HG02840 (cell line): ENCODE data around the gene MTG1.
A peak's percentile ranks its signal among the peaks of the same experiment; 100 is the strongest.
"Not testable (repeated sequence)": the region's sequence is repeated elsewhere in the genome, so short reads cannot be mapped to it uniquely, and the experiment has no call there.

Source experiments
- ATAC-seq: cut with Tn5 transposase; IDR thresholded peaks from one replicate; pipeline ENCODE4 v1.9.1; 2021; ENCODE audit warnings: mild to moderate bottlenecking, moderate library complexity, moderate number of reproducible peaks; ENCODE audit not compliant: unreplicated experiment, low FRiP score

MTG1 gene

DNA sequence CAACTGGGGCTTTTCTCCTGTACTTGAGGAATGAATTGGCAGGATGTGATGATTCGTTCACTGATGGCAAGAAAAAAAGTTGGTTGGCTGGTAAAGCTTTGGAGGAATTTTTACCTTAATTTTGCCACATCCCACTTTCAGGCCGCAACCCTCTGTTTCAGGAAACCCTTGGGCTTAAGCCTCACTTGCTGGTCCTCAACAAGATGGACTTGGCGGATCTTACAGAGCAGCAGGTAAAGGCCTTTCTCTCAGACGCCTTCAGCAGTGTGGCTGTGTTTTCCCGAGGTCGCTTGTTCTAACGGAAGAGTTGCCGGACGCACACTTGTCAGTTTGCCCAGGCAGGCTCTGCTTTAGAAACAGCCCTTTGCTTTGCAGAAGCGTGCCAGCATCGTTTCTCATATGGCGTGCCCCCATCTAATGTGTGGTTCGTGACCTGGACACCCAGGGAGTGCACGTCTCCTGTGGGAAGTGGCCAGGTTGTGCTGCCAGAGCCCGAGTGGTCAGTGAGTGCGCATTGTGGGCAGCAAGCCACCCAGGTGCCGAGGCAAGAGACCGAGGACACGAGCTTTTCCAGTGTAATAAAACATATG is 2.2 kb downstream of the MTG1 start:
- ATAC-seq, result no peak

DNA sequence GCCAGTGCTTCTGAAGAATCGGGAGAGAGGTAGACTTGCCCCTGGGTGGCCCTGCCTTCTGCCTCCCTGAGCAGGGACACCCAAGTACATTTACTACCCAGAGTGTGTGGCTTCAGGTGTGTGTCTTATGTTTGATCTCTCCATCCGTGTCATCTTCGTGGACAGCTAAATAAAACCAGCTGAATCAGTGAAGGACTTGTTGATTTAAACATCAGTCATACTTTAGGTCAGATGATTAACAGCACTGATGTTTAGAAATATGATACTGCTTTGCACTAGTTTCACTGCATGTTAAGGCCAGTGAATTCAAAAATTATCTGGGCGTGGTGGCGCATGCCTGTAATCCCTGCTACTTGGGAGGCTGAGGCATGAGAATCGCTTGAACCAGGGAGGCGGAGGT is 4.0 kb downstream of the MTG1 start:
- ATAC-seq, result no peak

DNA sequence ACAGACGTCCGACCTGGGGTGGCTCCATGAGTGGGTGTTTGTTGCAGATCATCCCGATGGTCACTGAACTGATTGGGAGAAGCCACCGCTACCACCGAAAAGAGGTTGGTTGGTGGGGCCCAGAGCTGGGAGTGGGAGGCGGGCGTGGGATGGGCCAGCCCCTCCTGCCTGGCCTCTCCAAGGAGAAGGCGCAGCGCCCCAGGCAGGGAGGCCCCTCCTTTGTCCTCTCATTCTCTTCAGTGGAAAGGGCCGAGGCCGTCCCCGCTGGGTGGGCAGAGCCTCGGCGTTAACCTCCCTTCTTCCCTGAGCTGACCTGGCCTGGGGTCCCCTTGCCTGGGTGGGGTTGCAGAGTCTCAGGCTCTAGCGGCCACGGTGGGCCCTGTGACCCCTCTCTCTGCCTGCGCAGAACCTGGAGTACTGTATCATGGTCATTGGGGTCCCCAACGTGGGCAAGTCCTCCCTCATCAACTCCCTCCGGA is 5.2 kb downstream of the MTG1 start:
- ATAC-seq, result no peak

DNA sequence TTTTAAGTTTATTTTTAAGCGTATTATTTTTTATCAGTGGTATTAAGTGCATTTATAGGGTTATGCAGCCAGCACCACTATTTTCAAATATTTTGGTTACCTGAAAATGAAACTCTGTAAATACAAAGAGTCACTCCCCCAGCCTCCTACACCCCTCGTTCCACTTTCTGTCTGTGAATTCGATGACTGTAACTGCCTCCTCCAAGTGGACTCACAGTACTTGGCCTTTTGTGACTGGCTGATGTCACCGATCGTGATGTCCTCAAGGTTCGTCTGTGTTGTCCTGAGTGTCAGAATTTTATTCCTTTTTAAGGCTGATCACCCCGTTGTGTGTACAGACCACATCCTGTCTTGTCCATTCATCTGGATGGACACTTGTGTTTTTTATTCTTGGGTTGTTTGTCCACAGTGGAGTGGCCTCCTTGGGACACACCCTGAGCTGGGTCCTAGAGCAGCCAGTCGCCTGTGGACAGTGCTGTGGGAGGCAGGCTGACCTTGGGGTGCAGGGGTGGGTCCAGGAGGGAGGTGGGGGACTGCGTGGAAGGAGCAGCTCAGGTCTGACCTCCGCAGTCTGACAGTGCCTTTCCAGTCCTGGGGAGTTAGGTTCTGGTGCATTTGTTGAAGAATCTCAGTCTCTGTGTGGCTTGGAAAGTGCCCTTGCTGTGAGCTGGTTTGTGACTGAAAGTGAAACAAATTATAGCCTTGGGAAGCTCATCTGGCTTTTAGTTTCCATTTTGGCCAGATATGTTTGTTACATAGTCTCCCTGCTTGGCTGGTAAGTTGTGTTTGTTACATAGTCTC is 6.9 kb downstream of the MTG1 start:
- peak; percentile 61 for ATAC-seq

DNA sequence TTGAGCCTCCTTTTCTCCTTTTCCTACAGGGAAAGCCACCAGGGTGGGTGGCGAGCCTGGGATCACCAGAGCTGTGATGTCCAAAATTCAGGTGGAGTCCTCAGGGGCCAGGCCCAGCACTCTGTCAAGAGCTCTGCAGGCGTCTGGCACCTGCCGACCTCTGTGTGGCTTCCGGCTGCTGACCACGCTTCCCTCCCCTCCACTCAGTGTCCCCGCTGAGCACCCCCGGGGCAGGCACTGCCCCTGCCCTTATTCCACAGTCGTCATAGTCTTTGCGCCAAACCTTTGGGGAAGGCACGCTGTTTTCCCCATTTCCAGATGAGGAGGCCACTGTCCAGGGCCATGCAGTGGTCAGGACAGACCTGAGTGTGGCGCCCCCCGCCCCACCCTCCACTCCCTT is 7.5 kb downstream of the MTG1 start:
- ATAC-seq, result no peak

GRCh38 chr10:133401981-133402725 is 8.2 kb downstream of the MTG1 start:
- no peak for ATAC-seq

- ATAC-seq, result no peak
Observed at GRCh38 chr10:133403359-133403758, 9.4 kb downstream of the MTG1 start.

- ATAC-seq, result no peak
Observed at GRCh38 chr10:133403784-133404183, 9.8 kb downstream of the MTG1 start.

- ATAC-seq, result no peak
Observed at GRCh38 chr10:133405272-133405671, 11.3 kb downstream of the MTG1 start.

DNA sequence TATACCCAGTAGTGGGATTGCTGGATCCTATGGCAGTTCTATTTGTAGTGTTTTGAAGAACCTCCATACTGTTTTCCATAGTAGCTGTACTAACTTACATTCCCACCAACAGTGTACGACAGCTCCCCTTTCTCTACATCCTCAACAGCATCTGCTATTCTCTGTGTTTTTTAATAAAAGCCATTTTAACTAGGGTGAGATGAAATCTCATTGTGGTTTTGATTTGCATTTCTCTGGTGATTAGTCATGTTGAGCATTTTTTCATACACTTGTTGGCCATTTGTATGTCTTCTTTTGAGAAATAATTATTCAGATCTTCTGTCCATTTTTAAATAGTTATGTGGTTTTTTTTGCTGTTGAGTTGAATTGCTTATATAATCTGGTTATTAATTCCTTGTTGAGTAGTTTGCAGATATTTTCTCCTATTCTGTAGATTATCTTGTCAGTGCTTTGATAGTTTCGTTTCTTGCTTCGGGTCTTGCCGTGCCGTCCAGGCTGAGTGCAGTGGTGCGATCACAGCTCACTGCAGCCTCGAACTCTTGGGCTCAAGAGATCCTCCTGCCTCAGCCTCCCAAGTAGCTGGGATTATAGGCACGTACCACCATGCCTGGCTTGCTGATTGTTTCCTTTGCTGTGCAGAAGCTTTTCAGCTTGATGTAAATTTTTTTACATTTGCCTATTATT is 12.0 kb downstream of the MTG1 start:
- ATAC-seq, result no peak

DNA sequence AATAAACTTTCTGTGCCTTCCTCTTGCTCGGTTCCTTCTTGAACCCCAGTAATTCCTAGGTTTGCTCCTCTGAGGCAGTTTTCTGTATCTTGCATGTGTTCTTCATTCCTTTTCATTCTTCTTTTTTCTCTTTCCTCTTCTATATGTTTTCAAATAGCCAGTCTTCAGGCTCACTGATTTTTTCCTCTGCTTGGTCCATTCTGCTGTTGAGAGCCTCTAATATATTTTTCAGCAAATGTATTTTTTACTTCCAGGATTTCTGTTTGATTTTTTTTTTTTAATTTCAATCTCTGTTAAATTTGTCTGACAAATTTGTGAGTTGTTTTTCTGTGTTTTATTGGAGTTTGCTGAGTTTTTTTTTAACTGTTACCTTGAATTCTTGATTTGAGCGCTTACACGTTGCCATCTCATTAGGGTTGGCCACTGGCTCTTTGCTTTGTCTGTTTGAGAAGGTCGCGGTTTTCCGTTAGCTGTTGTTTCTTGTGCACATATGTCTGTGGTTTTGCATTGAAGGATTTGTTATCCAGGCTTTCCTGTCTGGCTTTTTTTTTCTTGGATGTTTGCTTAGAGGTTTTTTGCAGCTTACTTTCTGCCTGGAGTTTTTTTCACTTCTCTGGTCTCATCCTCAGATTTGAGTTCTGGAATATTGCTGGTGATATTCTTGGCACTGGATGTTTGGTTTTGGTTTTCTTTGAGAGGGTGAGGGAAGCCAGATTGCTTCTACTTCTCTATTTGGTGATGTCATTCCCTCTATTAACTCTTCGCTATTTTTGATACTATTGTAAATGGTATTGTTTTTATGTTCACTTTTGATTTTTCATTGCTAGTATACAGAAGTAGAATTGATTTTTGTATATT is 17.8 kb downstream of the MTG1 start:
- ATAC-seq, result no peak

GRCh38 chr10:133412381-133412711 is 18.4 kb downstream of the MTG1 start:
- ATAC-seq, result no peak

DNA sequence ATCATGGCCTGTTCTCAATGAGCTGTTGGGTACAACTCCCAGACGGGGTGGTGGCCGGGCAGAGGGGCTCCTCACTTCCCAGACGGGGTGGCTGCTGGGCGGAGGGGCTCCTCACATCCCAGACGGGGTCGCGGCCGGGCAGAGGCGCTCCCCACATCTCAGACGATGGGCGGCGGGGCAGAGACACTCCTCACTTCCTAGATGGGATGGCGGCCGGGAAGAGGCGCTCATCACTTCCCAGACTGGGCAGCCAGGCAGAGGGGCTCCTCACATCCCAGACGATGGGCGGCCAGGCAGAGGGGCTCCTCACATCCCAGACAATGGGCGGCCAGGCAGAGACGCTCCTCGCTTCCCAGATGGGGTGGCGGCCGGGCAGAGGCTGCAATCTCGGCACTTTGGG is 20.4 kb downstream of the MTG1 start:
- ATAC-seq, result not testable (repeated sequence)

DNA sequence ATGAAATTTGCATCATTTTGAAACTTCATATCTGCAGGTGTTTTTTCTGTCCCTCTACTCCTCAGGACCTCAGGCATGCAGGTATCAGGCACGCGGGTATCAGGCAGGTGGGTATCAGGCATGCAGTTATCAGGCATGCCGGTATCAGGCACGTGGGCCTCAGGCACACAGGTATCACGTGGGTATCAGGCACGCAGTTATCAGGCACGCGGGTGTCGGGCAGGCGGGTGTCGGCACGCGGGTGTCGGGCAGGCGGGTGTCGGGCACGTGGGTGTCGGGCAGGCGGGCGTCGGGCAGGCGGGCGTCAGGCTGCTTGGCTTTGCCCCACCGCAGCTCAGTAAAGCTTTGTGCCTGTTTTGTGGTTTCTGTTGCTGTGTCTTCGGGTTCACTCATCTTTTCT is 21.8 kb downstream of the MTG1 start:
- no peak for ATAC-seq

DNA sequence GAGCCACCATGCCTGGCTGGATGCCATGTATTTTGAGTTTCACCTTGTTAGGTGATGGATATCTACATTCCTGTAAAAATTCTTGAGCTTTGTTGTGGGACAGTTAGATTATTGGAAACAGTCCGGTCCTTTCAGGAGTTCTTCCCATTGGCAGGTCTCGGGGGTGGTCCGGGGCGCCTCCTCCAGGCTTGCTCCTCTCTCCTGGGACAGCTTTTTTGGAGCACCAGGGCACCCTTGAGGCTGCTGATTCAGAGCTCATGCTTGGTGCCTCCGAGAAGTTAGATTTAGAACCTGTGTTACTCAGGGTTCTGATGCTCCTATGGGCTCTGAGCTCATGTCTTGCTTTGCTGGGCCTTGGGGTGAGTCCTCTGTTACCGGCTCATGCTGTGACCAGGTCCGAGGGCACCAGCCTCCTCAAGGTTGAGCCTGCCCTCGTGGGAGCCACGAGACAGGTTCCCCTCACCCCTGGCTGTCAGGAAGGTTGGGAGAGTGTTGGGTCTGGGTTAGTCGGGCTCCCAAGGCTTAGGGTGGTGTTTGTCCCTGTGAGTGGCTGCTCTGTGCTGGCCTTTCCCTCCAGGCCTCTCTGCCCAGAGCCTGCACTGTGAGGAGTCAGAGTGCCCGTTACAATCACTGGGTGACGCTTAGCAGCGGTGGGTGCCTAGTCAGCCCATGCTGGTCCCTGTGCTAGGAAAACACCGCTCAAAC is 24.5 kb downstream of the MTG1 start:
- ATAC-seq, result no peak

DNA sequence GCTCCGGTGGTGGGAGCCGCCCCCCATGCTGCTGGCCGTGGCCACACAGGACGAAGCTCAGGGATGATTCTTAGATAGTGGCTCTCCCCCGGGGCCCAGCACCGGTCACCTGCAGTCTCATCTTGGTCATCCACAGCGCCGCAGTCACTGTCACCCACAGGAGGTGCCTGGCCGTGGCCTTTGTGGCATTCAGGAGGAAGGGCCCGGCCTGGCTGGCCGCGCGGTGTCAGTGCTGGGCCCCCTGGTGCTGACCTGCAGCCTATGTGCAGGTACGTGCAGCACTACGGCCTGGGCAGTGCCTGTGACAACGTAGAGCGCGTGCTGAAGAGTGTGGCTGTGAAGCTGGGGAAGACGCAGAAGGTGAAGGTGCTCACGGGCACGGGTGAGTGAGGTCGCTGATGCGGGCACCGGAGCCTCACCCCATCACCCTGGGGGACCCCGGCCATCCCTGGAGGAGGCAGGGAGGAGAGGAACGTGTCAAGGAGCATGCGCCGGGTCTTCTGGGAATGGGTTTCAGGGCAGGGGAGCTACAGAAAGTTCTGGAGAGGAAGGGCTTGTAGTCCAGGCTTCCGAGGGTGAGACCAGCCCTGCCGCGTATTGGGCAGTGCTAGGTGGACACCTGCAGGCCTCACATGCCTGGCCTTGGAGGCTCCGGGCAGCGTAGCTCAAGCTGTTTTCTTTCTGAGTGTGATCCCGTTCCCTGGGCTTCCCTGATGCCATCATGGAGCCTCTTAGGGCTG is 25.4 kb downstream of the MTG1 start:
- ATAC-seq, result no peak

DNA sequence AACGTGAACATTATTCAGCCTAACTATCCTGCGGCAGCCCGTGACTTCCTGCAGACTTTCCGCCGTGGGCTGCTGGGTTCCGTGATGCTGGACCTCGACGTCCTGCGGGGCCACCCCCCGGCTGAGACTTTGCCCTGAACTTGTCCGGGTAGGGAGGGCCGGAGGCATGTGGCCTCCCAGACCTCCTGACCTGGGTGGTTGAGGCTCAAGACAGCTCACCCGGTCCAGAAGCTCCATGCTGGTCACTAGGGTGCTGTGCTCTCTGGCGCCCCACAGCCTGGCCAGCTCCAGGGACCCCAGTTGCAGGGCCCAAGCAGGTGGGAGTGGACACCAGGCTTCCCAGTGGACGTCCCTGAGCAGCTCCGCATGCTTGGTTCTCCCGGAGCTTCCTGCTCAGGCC is 26.1 kb downstream of the MTG1 start:
- ATAC-seq, result no peak

- ATAC-seq, result no peak
Observed at GRCh38 chr10:133420579-133420978, 26.6 kb downstream of the MTG1 start.
